Measurements from ENCODE around the gene RAD51. TPM values are rescaled to one million over a fixed set of nuclear protein-coding genes. Genes with fewer than 3 reads are reported as not detected.
A peak's percentile ranks its signal among the peaks of the same experiment; 100 is the strongest.
"Not testable (repeated sequence)": the region's sequence is repeated elsewhere in the genome, so short reads cannot be mapped to it uniquely, and the experiment has no call there.

Gene RAD51
- total RNA-seq (3.6 TPM), polyA plus RNA-seq (ENCODE audit: insufficient read depth in 1 of 8, insufficient read length in 8 of 8, low replicate concordance in 1 of 8) (10 to 100 TPM in 5 of 8 donors, 1 to 10 TPM in 3; 6.9 to 13.3 (median 10.6) TPM)
- long read RNA-seq, donor 1, partial matches to known transcripts: 0 of 2 reads
- long read RNA-seq, donor 1, other reads (novel, unspliced or antisense): 0 of 2 reads
- long read RNA-seq, donor 2: 0 reads
- long read RNA-seq, donor 3, partial matches to known transcripts: 5 of 9 reads
- long read RNA-seq, donor 3, other reads (novel, unspliced or antisense): 0 of 9 reads
- long read RNA-seq, donor 4, partial matches to known transcripts: 0 of 3 reads
- long read RNA-seq, donor 4, other reads (novel, unspliced or antisense): 0 of 3 reads
- long read RNA-seq, donor 5, transcript RAD51-201 (10 exons, 2,449 nt): major isoform, 9 of 16 reads
- long read RNA-seq, donor 5, partial matches to known transcripts: 0 of 16 reads
- long read RNA-seq, donor 5, other reads (novel, unspliced or antisense): 6 of 16 reads
- long read RNA-seq, donor 6, transcript RAD51-201 (10 exons, 2,449 nt): major isoform, 5 of 19 reads
- long read RNA-seq, donor 6, partial matches to known transcripts: 0 of 19 reads
- long read RNA-seq, donor 6, other reads (novel, unspliced or antisense): 14 of 19 reads
- long read RNA-seq, donor 7, partial matches to known transcripts: 0 of 9 reads
- long read RNA-seq, donor 7, other reads (novel, unspliced or antisense): 5 of 9 reads
- long read RNA-seq, donor 8: 0 reads
- long read RNA-seq, donor 9: 0 reads
- long read RNA-seq, donor 10, transcript RAD51-201 (10 exons, 2,449 nt): major isoform, 6 of 12 reads
- long read RNA-seq, donor 10, partial matches to known transcripts: 5 of 12 reads
- long read RNA-seq, donor 10, other reads (novel, unspliced or antisense): 0 of 12 reads
- long read RNA-seq, donor 11, transcript RAD51-201 (10 exons, 2,449 nt): major isoform, 5 of 5 reads
- long read RNA-seq, donor 11, partial matches to known transcripts: 0 of 5 reads
- long read RNA-seq, donor 11, other reads (novel, unspliced or antisense): 0 of 5 reads

- H3K27ac ChIP-seq (ENCODE audit: low read length): peak within 1 kb of the TSS; percentile 100
- H3K36me3 ChIP-seq (ENCODE audit: control insufficient read depth, insufficient read depth, low read length): peaks cover 14% of the 10 kb centered on the region
- no peaks in the 10 kb centered on the region for H3K9me3 ChIP-seq (replicated peaks; ENCODE audit: control insufficient read depth, low read depth, low read length)
- H3K27me3 ChIP-seq (ENCODE audit: control insufficient read depth, insufficient read depth, low read length): no peaks in the 10 kb centered on the region
- WGBS (ENCODE audit: insufficient coverage): under 1% methylated on average over 59 of the region's 81 CpGs
- peak; percentile 98 for DNase-seq
- H3K4me1 ChIP-seq (ENCODE audit: control insufficient read depth, insufficient read depth, low read length): peaks cover 16% of the 10 kb centered on the region
- peak within 1 kb of the TSS; percentile 93 for H3K4me3 ChIP-seq (ENCODE audit: low read length)
Observed at GRCh38 chr15:40694688-40695468, at the start of gene RAD51. Gene RAD51, plus strand, starts transcription at chr15:40695174. Its CDS starts 3,585 bp downstream, at chr15:40698759.

GRCh38 chr15:40647523-40647922 is 47.5 kb upstream of the RAD51 start:
- H3K4me1 ChIP-seq (ENCODE audit: control insufficient read depth, insufficient read depth, low read length): no peaks in the 10 kb centered on the region
- H3K27ac ChIP-seq (ENCODE audit: low read length): no peak overlapping the region
- H3K27me3 ChIP-seq (ENCODE audit: control insufficient read depth, insufficient read depth, low read length): no peaks in the 10 kb centered on the region
- H3K4me3 ChIP-seq (ENCODE audit: low read length): no peak overlapping the region
- no peaks in the 10 kb centered on the region for H3K9me3 ChIP-seq (replicated peaks; ENCODE audit: control insufficient read depth, low read depth, low read length)
- DNase-seq: no peak
- H3K36me3 ChIP-seq (ENCODE audit: control insufficient read depth, insufficient read depth, low read length): no peaks in the 10 kb centered on the region
- WGBS (ENCODE audit: insufficient coverage): no CpG with 5 or more reads among the region's 1 CpG

- H3K4me1 ChIP-seq (ENCODE audit: control insufficient read depth, insufficient read depth, low read length): no peaks in the 10 kb centered on the region
- no peaks in the 10 kb centered on the region for H3K9me3 ChIP-seq (replicated peaks; ENCODE audit: control insufficient read depth, low read depth, low read length)
- no peaks in the 10 kb centered on the region for H3K27me3 ChIP-seq (ENCODE audit: control insufficient read depth, insufficient read depth, low read length)
- H3K4me3 ChIP-seq (ENCODE audit: low read length): no peak overlapping the region
- H3K27ac ChIP-seq (ENCODE audit: low read length): no peak overlapping the region
- H3K36me3 ChIP-seq (ENCODE audit: control insufficient read depth, insufficient read depth, low read length): peaks cover 6% of the 10 kb centered on the region
- DNase-seq: no peak
Observed at GRCh38 chr15:40650479-40650878, 44.5 kb upstream of the RAD51 start.

GRCh38 chr15:40660686-40661085 is 34.3 kb upstream of the RAD51 start:
- Histone ChIP-seq H3K9me3 (replicated peaks; ENCODE audit: control insufficient read depth, low read depth, low read length) (no peaks in the 10 kb centered on the region), H3K36me3 (ENCODE audit: control insufficient read depth, insufficient read depth, low read length) (peaks cover 11% of the 10 kb centered on the region), H3K4me1 (ENCODE audit: control insufficient read depth, insufficient read depth, low read length) (no peaks in the 10 kb centered on the region), H3K27me3 (ENCODE audit: control insufficient read depth, insufficient read depth, low read length) (no peaks in the 10 kb centered on the region), H3K27ac (ENCODE audit: low read length) (no peak overlapping the region), H3K4me3 (ENCODE audit: low read length) (no peak overlapping the region)
- 100% methylated on average over 1 of the region's 5 CpGs for WGBS (ENCODE audit: insufficient coverage)
- no peak for DNase-seq

DNA sequence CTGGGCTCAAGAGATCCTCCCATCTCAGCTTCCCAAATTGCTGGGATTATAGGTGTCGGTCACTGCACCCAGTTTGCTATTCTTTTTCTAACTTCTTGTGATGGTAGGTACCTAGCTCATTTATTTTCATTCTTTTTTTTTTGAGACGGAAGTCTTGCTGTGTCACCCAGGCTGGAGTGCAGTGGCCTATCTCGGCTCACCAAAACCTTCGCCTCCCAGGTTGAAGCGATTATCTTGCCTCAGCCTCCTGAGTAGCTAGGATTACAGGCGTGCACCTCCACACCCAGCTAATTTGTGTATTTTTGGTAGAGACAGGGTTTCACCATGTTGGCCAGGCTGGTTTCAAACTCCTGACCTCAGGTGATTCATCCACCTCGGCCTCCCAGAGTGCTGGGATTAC is 30.1 kb upstream of the RAD51 start:
- no peak overlapping the region for H3K27ac ChIP-seq (ENCODE audit: low read length)
- 100% methylated on average over 2 of the region's 7 CpGs for WGBS (ENCODE audit: insufficient coverage)
- H3K4me3 ChIP-seq (ENCODE audit: low read length): no peak overlapping the region
- no peaks in the 10 kb centered on the region for H3K4me1 ChIP-seq (ENCODE audit: control insufficient read depth, insufficient read depth, low read length)
- H3K27me3 ChIP-seq (ENCODE audit: control insufficient read depth, insufficient read depth, low read length): no peaks in the 10 kb centered on the region
- no peaks in the 10 kb centered on the region for H3K9me3 ChIP-seq (replicated peaks; ENCODE audit: control insufficient read depth, low read depth, low read length)
- no peak for DNase-seq
- peaks cover 5% of the 10 kb centered on the region for H3K36me3 ChIP-seq (ENCODE audit: control insufficient read depth, insufficient read depth, low read length)

GRCh38 chr15:40676290-40676689 is 18.7 kb upstream of the RAD51 start:
- not testable (repeated sequence) for H3K27me3 ChIP-seq (ENCODE audit: control insufficient read depth, insufficient read depth, low read length); DNase-seq; H3K4me3 ChIP-seq (ENCODE audit: low read length); H3K36me3 ChIP-seq (ENCODE audit: control insufficient read depth, insufficient read depth, low read length); H3K4me1 ChIP-seq (ENCODE audit: control insufficient read depth, insufficient read depth, low read length); H3K27ac ChIP-seq (ENCODE audit: low read length); H3K9me3 ChIP-seq (replicated peaks; ENCODE audit: control insufficient read depth, low read depth, low read length)
- WGBS (ENCODE audit: insufficient coverage): no CpG with 5 or more reads among the region's 6 CpGs

- not testable (repeated sequence) for H3K9me3 ChIP-seq (replicated peaks; ENCODE audit: control insufficient read depth, low read depth, low read length); H3K27ac ChIP-seq (ENCODE audit: low read length); H3K4me1 ChIP-seq (ENCODE audit: control insufficient read depth, insufficient read depth, low read length); H3K4me3 ChIP-seq (ENCODE audit: low read length); H3K36me3 ChIP-seq (ENCODE audit: control insufficient read depth, insufficient read depth, low read length); H3K27me3 ChIP-seq (ENCODE audit: control insufficient read depth, insufficient read depth, low read length); DNase-seq
- 96% methylated on average over 23 of the region's 38 CpGs for WGBS (ENCODE audit: insufficient coverage)
Observed at GRCh38 chr15:40676906-40677305, 18.1 kb upstream of the RAD51 start.

GRCh38 chr15:40680151-40680550 is 14.8 kb upstream of the RAD51 start:
- Histone ChIP-seq H3K27me3 (ENCODE audit: control insufficient read depth, insufficient read depth, low read length) (no peaks in the 10 kb centered on the region), H3K9me3 (replicated peaks; ENCODE audit: control insufficient read depth, low read depth, low read length) (no peaks in the 10 kb centered on the region), H3K4me3 (ENCODE audit: low read length) (no peak overlapping the region), H3K4me1 (ENCODE audit: control insufficient read depth, insufficient read depth, low read length) (no peaks in the 10 kb centered on the region), H3K27ac (ENCODE audit: low read length) (no peak overlapping the region), H3K36me3 (ENCODE audit: control insufficient read depth, insufficient read depth, low read length) (no peaks in the 10 kb centered on the region)
- no CpG with 5 or more reads among the region's 1 CpG for WGBS (ENCODE audit: insufficient coverage)
- no peak for DNase-seq

DNA sequence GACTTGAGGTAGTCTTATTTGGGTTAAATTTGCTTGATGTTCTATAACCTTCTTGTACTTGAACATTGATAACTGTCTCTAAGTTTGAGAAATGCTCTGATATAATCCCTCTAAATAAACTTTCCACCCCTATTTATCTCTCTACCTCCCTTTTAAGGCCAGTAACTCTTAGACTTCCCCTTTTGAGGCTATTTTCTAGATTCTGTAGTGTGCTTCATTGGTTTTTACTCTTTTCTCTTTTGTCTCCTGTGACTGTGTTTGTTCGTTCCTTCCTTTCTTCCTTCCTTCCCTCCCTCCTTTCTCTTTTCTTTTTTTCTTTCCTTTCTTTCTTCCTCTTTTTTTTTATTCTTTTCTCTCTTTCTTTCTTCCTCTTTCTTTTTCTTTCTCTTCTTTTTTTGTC is 14.0 kb upstream of the RAD51 start:
- not testable (repeated sequence) for H3K36me3 ChIP-seq (ENCODE audit: control insufficient read depth, insufficient read depth, low read length); H3K9me3 ChIP-seq (replicated peaks; ENCODE audit: control insufficient read depth, low read depth, low read length); H3K4me3 ChIP-seq (ENCODE audit: low read length); H3K4me1 ChIP-seq (ENCODE audit: control insufficient read depth, insufficient read depth, low read length); H3K27me3 ChIP-seq (ENCODE audit: control insufficient read depth, insufficient read depth, low read length); DNase-seq; H3K27ac ChIP-seq (ENCODE audit: low read length)
- no CpG with 5 or more reads among the region's 1 CpG for WGBS (ENCODE audit: insufficient coverage)

Measured in muscle of leg (tissue), 16 donors.